Neuronal stem cell (in vitro differentiated cells): Measurements from ENCODE around the gene NUS1.
"Not testable (repeated sequence)": the region's sequence is repeated elsewhere in the genome, so short reads cannot be mapped to it uniquely, and the experiment has no call there.

ENCODE experiments used
- DNase-seq: peaks from one replicate; pipeline ENCODE4 v3.0.0-alpha.2; 2013; ENCODE audit warnings: low spot score
- H2AFZ ChIP-seq: one replicate; pipeline ENCODE4 v1.6.1; 2013; ENCODE audit warnings: mild to moderate bottlenecking, low read length, inconsistent platforms
- H2AK5ac ChIP-seq: 2 replicates; pipeline ENCODE4 v1.6.1; 2013; ENCODE audit warnings: low read depth, mild to moderate bottlenecking, inconsistent platforms, low read length, moderate library complexity, mixed read lengths
- H2BK120ac ChIP-seq: 2 replicates; pipeline ENCODE4 v1.6.1; 2013; ENCODE audit warnings: low read depth, mild to moderate bottlenecking, inconsistent platforms, low read length, moderate library complexity, mixed read lengths
- H2BK12ac ChIP-seq: one replicate; pipeline ENCODE4 v1.6.1; 2013; ENCODE audit warnings: low read length, inconsistent platforms
- H2BK15ac ChIP-seq: 2 replicates; pipeline ENCODE4 v1.6.1; 2013; ENCODE audit warnings: mild to moderate bottlenecking, low read length, inconsistent platforms, mixed read lengths
- H2BK5ac ChIP-seq: one replicate; pipeline ENCODE4 v1.6.1; 2013; ENCODE audit warnings: inconsistent platforms, mild to moderate bottlenecking, low read length, moderate library complexity
- H3K14ac ChIP-seq: one replicate; pipeline ENCODE4 v1.6.1; 2013; ENCODE audit warnings: low read length, inconsistent platforms
- H3K18ac ChIP-seq: 2 replicates; pipeline ENCODE4 v1.6.1; 2013; ENCODE audit warnings: low read length, inconsistent platforms
- H3K23ac ChIP-seq: 2 replicates; pipeline ENCODE4 v1.6.1; 2013; ENCODE audit warnings: low read depth, mild to moderate bottlenecking, mixed read lengths, low read length, inconsistent platforms; ENCODE audit not compliant: poor library complexity
- H3K27ac ChIP-seq: replicated peaks from 3 replicates; pipeline ENCODE4 v1.5.1; 2013; ENCODE audit warnings: low read length, inconsistent platforms
- H3K27me3 ChIP-seq, 3 experiments: 2 replicates each; pipeline ENCODE4 v1.6.1; 2013; ENCODE audit warnings: low read length in 3 of 3, mild to moderate bottlenecking in 2 of 3, inconsistent platforms in 1 of 3, low read depth in 1 of 3, mixed read lengths in 1 of 3, moderate library complexity in 1 of 3; ENCODE audit not compliant: control insufficient read depth in 3 of 3, insufficient read depth in 3 of 3
- H3K36me3 ChIP-seq, 2 donors: replicated peaks in 1 of 2; 2 replicates each; pipeline ENCODE4 v1.6.1; 2013; ENCODE audit warnings: low read length in 2 of 2; ENCODE audit not compliant: control insufficient read depth in 2 of 2, insufficient read depth in 2 of 2
- H3K4ac ChIP-seq: 2 replicates; pipeline ENCODE4 v1.6.1; 2013; ENCODE audit warnings: inconsistent platforms, mild to moderate bottlenecking, low read length, moderate library complexity
- H3K4me1 ChIP-seq, 2 donors: 1 replicate in 1 of 2; 2 replicates in 1 of 2; pipeline ENCODE4 v1.6.1; 2013; ENCODE audit warnings: low read length in 2 of 2, low read depth in 1 of 2; ENCODE audit not compliant: control insufficient read depth in 2 of 2, insufficient read depth in 1 of 2
- H3K4me2 ChIP-seq: one replicate; pipeline ENCODE4 v1.6.1; 2013; ENCODE audit warnings: mild to moderate bottlenecking, low read length, inconsistent platforms; ENCODE audit not compliant: insufficient read depth, poor library complexity, severe bottlenecking
- H3K4me3 ChIP-seq, 2 donors: 2 replicates each; pipeline ENCODE4 v1.5.1; 2013; ENCODE audit warnings: low read length in 2 of 2, mild to moderate bottlenecking in 2 of 2, inconsistent platforms in 1 of 2, moderate library complexity in 1 of 2
- H3K79me1 ChIP-seq: one replicate; pipeline ENCODE4 v1.6.1; 2013; ENCODE audit warnings: low read depth, mild to moderate bottlenecking, inconsistent platforms, low read length, moderate library complexity
- H3K9ac ChIP-seq: one replicate; pipeline ENCODE4 v1.6.1; 2013; ENCODE audit warnings: mild to moderate bottlenecking, low read depth, low read length, inconsistent platforms; ENCODE audit not compliant: poor library complexity
- H3K9me3 ChIP-seq, 2 donors: replicated peaks in 1 of 2; 2 replicates each; pipeline versions ENCODE3 to v1.6.1; 2013; ENCODE audit warnings: low read length in 2 of 2, mild to moderate bottlenecking in 2 of 2, inconsistent platforms in 1 of 2, low read depth in 1 of 2, mixed read lengths in 1 of 2, moderate library complexity in 1 of 2; ENCODE audit not compliant: control insufficient read depth in 2 of 2, insufficient read depth in 1 of 2
- H4K8ac ChIP-seq: one replicate; pipeline ENCODE4 v1.6.1; 2013; ENCODE audit warnings: low read depth, mild to moderate bottlenecking, inconsistent platforms, low read length, moderate library complexity
- H4K91ac ChIP-seq: one replicate; pipeline ENCODE4 v1.6.1; 2013; ENCODE audit warnings: low read length, low read depth, mild to moderate bottlenecking, inconsistent platforms; ENCODE audit not compliant: poor library complexity
- WGBS, 2 donors: extraction: QIAGEN DNeasy Blood & Tissue Kit; methylation state at CpG; one replicate each; pipeline ENCODE4 v1.1.7; 2013; ENCODE audit warnings: missing lambda C conversion rate in 2 of 2, mixed read lengths in 1 of 2; ENCODE audit not compliant: insufficient read length in 2 of 2, insufficient replicate concordance in 1 of 2; ENCODE audit errors: extremely low coverage in 2 of 2; 5-methylcytosine and 5-hydroxymethylcytosine counted together

NUS1 gene

DNA sequence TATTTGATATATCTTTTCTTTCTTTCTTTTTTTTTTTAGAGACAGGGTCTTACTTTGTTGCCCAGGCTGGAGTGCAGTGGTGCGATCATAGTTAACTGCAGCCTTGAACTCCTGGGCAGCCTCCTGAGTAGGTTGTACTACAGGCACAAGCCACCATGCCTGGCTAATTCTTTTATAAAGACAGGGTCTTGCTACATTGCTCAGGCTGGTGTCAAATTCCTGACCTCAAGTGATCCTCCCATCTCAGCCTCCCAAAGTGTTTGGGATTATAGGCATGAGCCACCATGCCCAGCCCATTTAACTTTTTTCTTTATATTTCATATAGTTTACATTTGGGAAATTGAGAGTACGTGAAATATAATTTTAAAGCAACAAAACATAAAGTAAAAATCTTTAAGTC lies 10.1 kb downstream of the NUS1 start:
- no peak overlapping the region for H3K4me3 ChIP-seq
- DNase-seq, result no peak
- no CpG with 5 or more reads among the region's 2 CpGs for WGBS, 2 donors
- no peak overlapping the region for H3K23ac ChIP-seq
- H3K27ac ChIP-seq, result no peak overlapping the region
- peaks cover 0 to 7% of the 10 kb centered on the region in 2 donors for H3K9me3 ChIP-seq
- H3K4me1 ChIP-seq, result no peaks in the 10 kb centered on the region
- no peak overlapping the region for H2BK15ac ChIP-seq
- no peak overlapping the region for H2AFZ ChIP-seq
- H3K9ac ChIP-seq, result no peak overlapping the region
- no peak overlapping the region for H3K18ac ChIP-seq
- no peak overlapping the region for H4K91ac ChIP-seq
- no peak overlapping the region for H2BK5ac ChIP-seq
- H2BK120ac ChIP-seq, result no peak overlapping the region
- no peak overlapping the region for H4K8ac ChIP-seq
- peaks cover 4% of the 10 kb centered on the region for H3K79me1 ChIP-seq
- H3K36me3 ChIP-seq, result peaks cover 2 to 31% of the 10 kb centered on the region in 2 donors
- H2BK12ac ChIP-seq, result no peak overlapping the region
- no peak overlapping the region for H3K4me2 ChIP-seq
- no peaks in the 10 kb centered on the region for H3K27me3 ChIP-seq
- H2AK5ac ChIP-seq, result no peak overlapping the region
- no peak overlapping the region for H3K14ac ChIP-seq
- no peak overlapping the region for H3K4ac ChIP-seq

- Histone ChIP-seq H2AK5ac (no peak overlapping the region), H3K4me3 (no peak overlapping the region), H3K36me3 (peaks cover 2 to 33% of the 10 kb centered on the region in 2 donors), H2AFZ (no peak overlapping the region), H3K27ac (no peak overlapping the region), H3K9me3 (peaks cover 0 to 2% of the 10 kb centered on the region in 2 donors), H3K4me1 (no peaks in the 10 kb centered on the region), H2BK12ac (no peak overlapping the region), H4K91ac (no peak overlapping the region), H2BK120ac (no peak overlapping the region), H2BK5ac (no peak overlapping the region), H3K4ac (no peak overlapping the region), H3K79me1 (peaks cover 4% of the 10 kb centered on the region), H3K14ac (no peak overlapping the region), H2BK15ac (no peak overlapping the region), H3K27me3 (no peaks in the 10 kb centered on the region), H4K8ac (no peak overlapping the region), H3K9ac (no peak overlapping the region), H3K4me2 (no peak overlapping the region), H3K23ac (no peak overlapping the region), H3K18ac (no peak overlapping the region)
- WGBS, 2 donors, result 100% methylated on average over 1 of the region's 1 CpG
- no peak for DNase-seq
These were observed 11.9 kb downstream of the NUS1 start for GRCh38 chr6:117687021-117687648.

DNA sequence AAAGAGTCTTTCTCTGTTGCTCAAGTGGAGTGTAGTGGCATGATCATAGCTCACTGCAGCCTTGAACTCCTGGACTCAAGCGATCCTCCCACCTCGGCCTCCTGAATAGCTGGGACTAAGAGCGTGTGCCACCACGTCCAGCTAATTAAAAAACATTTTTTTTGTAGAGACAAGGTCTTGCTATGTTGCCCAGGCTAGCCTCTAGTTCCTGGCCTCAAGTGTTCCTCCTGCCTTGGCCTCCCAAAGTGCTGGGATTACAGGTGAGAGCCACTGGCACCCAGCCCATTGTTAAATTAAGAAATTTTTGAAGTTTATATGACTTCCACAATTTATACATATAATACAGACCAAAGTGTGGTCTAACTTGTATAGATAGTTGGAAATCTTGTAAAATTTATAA lies 14.3 kb downstream of the NUS1 start:
- H3K18ac ChIP-seq, H3K9me3 ChIP-seq, H3K27me3 ChIP-seq, H3K23ac ChIP-seq, H3K4ac ChIP-seq, H3K9ac ChIP-seq, DNase-seq, H2BK5ac ChIP-seq, H3K4me1 ChIP-seq, H3K27ac ChIP-seq, H3K14ac ChIP-seq, H2AK5ac ChIP-seq, H4K8ac ChIP-seq, H3K79me1 ChIP-seq, H2BK120ac ChIP-seq, H2BK15ac ChIP-seq, H2AFZ ChIP-seq, H3K4me2 ChIP-seq, H4K91ac ChIP-seq, H2BK12ac ChIP-seq, H3K4me3 ChIP-seq: not testable (repeated sequence)
- H3K36me3 ChIP-seq, result peaks cover 0 to 43% of the 10 kb centered on the region in 2 donors
- WGBS, 2 donors, result no CpG with 5 or more reads among the region's 4 CpGs

GRCh38 chr6:117706504-117706903 lies 31.2 kb downstream of the NUS1 start:
- H2BK15ac ChIP-seq, result no peak overlapping the region
- no CpG with 5 or more reads among the region's 3 CpGs for WGBS, 2 donors
- no peak overlapping the region for H2BK5ac ChIP-seq
- H4K91ac ChIP-seq, result no peak overlapping the region
- H3K9me3 ChIP-seq, result no peaks in the 10 kb centered on the region
- H2AFZ ChIP-seq, result no peak overlapping the region
- no peaks in the 10 kb centered on the region for H3K4me1 ChIP-seq
- H2AK5ac ChIP-seq, result no peak overlapping the region
- H3K79me1 ChIP-seq, result peaks cover 1% of the 10 kb centered on the region
- H3K4ac ChIP-seq, result no peak overlapping the region
- H2BK12ac ChIP-seq, result no peak overlapping the region
- no peak overlapping the region for H3K9ac ChIP-seq
- no peak overlapping the region for H2BK120ac ChIP-seq
- no peak overlapping the region for H3K4me3 ChIP-seq
- H3K23ac ChIP-seq, result no peak overlapping the region
- no peak for DNase-seq
- no peaks in the 10 kb centered on the region for H3K27me3 ChIP-seq
- H4K8ac ChIP-seq, result no peak overlapping the region
- no peak overlapping the region for H3K18ac ChIP-seq
- no peak overlapping the region for H3K27ac ChIP-seq
- H3K14ac ChIP-seq, result no peak overlapping the region
- H3K36me3 ChIP-seq, result peaks cover 7 to 61% of the 10 kb centered on the region in 2 donors
- no peak overlapping the region for H3K4me2 ChIP-seq
